Vagina (tissue), 2 donors: Measurements from ENCODE around the gene PCNX3. TPM values are rescaled to one million over a fixed set of nuclear protein-coding genes. Genes with fewer than 3 reads are reported as not detected.
"Not testable (repeated sequence)": the region's sequence is repeated elsewhere in the genome, so short reads cannot be mapped to it uniquely, and the experiment has no call there.

Source experiments
- DNase-seq, 2 donors: peaks; one replicate each; pipeline ENCODE4 v3.0.0-alpha.2; 2017; ENCODE audit errors: extremely low spot score in 2 of 2
- H3K27ac ChIP-seq: fragments of 200-600 bp; sonication (generic); one replicate; pipeline ENCODE4 v1.5.1; 2019
- H3K27me3 ChIP-seq: fragments of 200-600 bp; sonication (generic); one replicate; pipeline ENCODE4 v1.5.1; 2019
- H3K36me3 ChIP-seq, 2 donors: fragments of 200-600 bp; sonication (generic); one replicate each; pipeline ENCODE4 v1.5.1; 2017 to 2019
- H3K4me1 ChIP-seq: fragments of 200-600 bp; sonication (generic); one replicate; pipeline ENCODE4 v1.5.1; 2019
- H3K4me3 ChIP-seq, 2 donors: fragments of 200-600 bp; sonication (generic); 1 replicate in 1 of 2; 2 replicates in 1 of 2; pipeline ENCODE4 v1.5.1; 2016 to 2019
- H3K9me3 ChIP-seq: fragments of 200-600 bp; sonication (generic); one replicate; pipeline ENCODE4 v1.5.1; 2019
- POLR2A ChIP-seq, 2 donors: fragments of 450-650 bp; IDR thresholded peaks; one replicate each; pipeline ENCODE4 v1.6.1; 2017; ENCODE audit warnings: antibody characterized with exemption in 2 of 2, mild to moderate bottlenecking in 2 of 2, moderate library complexity in 2 of 2
- POLR2AphosphoS5 ChIP-seq, 2 donors: sonication (generic); formaldehyde crosslinking; IDR thresholded peaks; one replicate each; pipeline ENCODE4 v1.9.0; 2017; ENCODE audit warnings: antibody characterized with exemption in 2 of 2, mild to moderate bottlenecking in 2 of 2, low read depth in 1 of 2; ENCODE audit not compliant: insufficient read depth in 1 of 2
- intact Hi-C: fragments of 100-400 bp; cut with DNase I; formaldehyde crosslinking; loops from one replicate; pipeline ENCODE4 v1.15.1; 2023
- total RNA-seq: library from RNA; depleted of rRNA; stranded (reverse); fragments of >200 nt; gene quantifications from one replicate; pipeline ENCODE4 v1.2.3, GENCODE V29; 2016
- TF ChIP-seq, protein P1 (sequence below), 3 experiments: fragments of 450-650 bp in 2 of 3; fragments of 200-600 bp in 1 of 3; sonication (generic) in 1 of 3; IDR thresholded peaks; one replicate each; pipeline ENCODE4 v1.5.1; 2017 to 2019; ENCODE audit warnings: antibody characterized with exemption in 3 of 3, mild to moderate bottlenecking in 2 of 3, moderate library complexity in 2 of 3

Gene PCNX3
- total RNA-seq, 1 donor from 2014 or later, result 24.8 TPM

GRCh38 chr11:65637794-65638419, 22.3 kb downstream of the PCNX3 start, which contains the start of gene SIPA1:
SIPA1 (plus strand) TSS chr11:65638101; CDS start chr11:65640922, 2,821 bp downstream.
- no peaks in the 10 kb centered on the region for H3K9me3 ChIP-seq
- peaks cover 46% of the 10 kb centered on the region for H3K4me1 ChIP-seq
- DNase-seq, result no peak
- H3K36me3 ChIP-seq, result peaks cover 0 to 39% of the 10 kb centered on the region in 2 donors
- H3K27me3 ChIP-seq, result no peaks in the 10 kb centered on the region
- H3K27ac ChIP-seq, result peak within 1 kb of the TSS; percentile 85
- peak within 1 kb of the TSS; percentile 74 to 81 for H3K4me3 ChIP-seq
- peak in 1 of 2 donors; percentile 71 for TF ChIP-seq POLR2AphosphoS5 (IDR thresholded peaks at IDR 0.05; ENCODE audit: insufficient read depth in 1 of 2, low read depth in 1 of 2)
- TF ChIP-seq, protein P1, sequence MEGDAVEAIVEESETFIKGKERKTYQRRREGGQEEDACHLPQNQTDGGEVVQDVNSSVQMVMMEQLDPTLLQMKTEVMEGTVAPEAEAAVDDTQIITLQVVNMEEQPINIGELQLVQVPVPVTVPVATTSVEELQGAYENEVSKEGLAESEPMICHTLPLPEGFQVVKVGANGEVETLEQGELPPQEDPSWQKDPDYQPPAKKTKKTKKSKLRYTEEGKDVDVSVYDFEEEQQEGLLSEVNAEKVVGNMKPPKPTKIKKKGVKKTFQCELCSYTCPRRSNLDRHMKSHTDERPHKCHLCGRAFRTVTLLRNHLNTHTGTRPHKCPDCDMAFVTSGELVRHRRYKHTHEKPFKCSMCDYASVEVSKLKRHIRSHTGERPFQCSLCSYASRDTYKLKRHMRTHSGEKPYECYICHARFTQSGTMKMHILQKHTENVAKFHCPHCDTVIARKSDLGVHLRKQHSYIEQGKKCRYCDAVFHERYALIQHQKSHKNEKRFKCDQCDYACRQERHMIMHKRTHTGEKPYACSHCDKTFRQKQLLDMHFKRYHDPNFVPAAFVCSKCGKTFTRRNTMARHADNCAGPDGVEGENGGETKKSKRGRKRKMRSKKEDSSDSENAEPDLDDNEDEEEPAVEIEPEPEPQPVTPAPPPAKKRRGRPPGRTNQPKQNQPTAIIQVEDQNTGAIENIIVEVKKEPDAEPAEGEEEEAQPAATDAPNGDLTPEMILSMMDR (IDR thresholded peaks at IDR 0.05), result no peak
- TF ChIP-seq POLR2A (IDR thresholded peaks at IDR 0.05), result peak in 1 of 2 donors; percentile 76
- intact Hi-C loops, result no loop called here

DNA sequence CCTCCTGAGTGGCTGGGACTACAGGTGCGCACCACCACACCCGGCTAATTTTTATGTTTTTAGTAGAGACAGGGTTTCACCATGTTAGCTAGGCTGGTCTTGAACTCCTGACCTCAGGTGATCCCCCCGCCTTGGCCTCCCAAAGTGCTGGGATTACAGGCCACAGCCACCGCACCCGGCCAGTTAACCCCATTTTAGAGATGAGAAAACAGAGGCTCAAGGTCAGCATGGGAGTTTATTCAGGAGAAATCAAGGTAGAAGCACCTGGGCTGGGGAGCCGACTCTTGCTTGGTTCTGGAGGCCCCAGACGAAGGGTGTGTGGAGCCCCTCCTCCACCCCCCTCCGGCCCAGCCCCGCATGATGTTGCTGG, 23.6 kb downstream of the PCNX3 start:
- H3K27me3 ChIP-seq, DNase-seq, H3K9me3 ChIP-seq, intact Hi-C loops: not testable (repeated sequence)
- peak overlapping the region; percentile 74 to 81 for H3K4me3 ChIP-seq
- peak overlapping the region; percentile 85 for H3K27ac ChIP-seq
- H3K4me1 ChIP-seq, result peaks cover 46% of the 10 kb centered on the region
- H3K36me3 ChIP-seq, result peaks cover 0 to 35% of the 10 kb centered on the region in 2 donors

GRCh38 chr11:65639623-65640482, 24.3 kb downstream of the PCNX3 start:
- Histone ChIP-seq H3K9me3 (no peaks in the 10 kb centered on the region), H3K36me3 (peaks cover 0 to 29% of the 10 kb centered on the region in 2 donors), H3K27ac (peak overlapping the region; percentile 54), H3K4me3 (peak overlapping the region in 1 of 2 donors; percentile 12), H3K4me1 (peaks cover 46% of the 10 kb centered on the region), H3K27me3 (no peaks in the 10 kb centered on the region)
- TF ChIP-seq POLR2AphosphoS5 (IDR thresholded peaks at IDR 0.05; ENCODE audit: insufficient read depth in 1 of 2, low read depth in 1 of 2), result peak in 1 of 2 donors; percentile 26
- no peak for TF ChIP-seq POLR2A (IDR thresholded peaks at IDR 0.05)
- no peak for DNase-seq
- intact Hi-C loops, result no loop called here

- Histone ChIP-seq H3K4me1 (peaks cover 50% of the 10 kb centered on the region), H3K4me3 (peak overlapping the region in 1 of 2 donors; percentile 3), H3K27ac (peak overlapping the region; percentile 54), H3K9me3 (no peaks in the 10 kb centered on the region), H3K36me3 (peaks cover 0 to 25% of the 10 kb centered on the region in 2 donors), H3K27me3 (no peaks in the 10 kb centered on the region)
- no peak for DNase-seq
- TF ChIP-seq POLR2AphosphoS5 (IDR thresholded peaks at IDR 0.05; ENCODE audit: insufficient read depth in 1 of 2, low read depth in 1 of 2) (no peak), POLR2A (IDR thresholded peaks at IDR 0.05) (no peak)
- TF ChIP-seq, protein P1 (IDR thresholded peaks at IDR 0.05), result no peak
- intact Hi-C loops, result no loop called here
Measured at GRCh38 chr11:65640483-65641296, 25.1 kb downstream of the PCNX3 start.

GRCh38 chr11:65641297-65642013, 25.9 kb downstream of the PCNX3 start:
- Histone ChIP-seq H3K36me3 (peaks cover 0 to 18% of the 10 kb centered on the region in 2 donors), H3K4me3 (peak overlapping the region in 1 of 2 donors; percentile 3), H3K4me1 (peaks cover 54% of the 10 kb centered on the region), H3K27ac (no peak overlapping the region), H3K9me3 (no peaks in the 10 kb centered on the region), H3K27me3 (no peaks in the 10 kb centered on the region)
- intact Hi-C loops, result no loop called here
- no peak for DNase-seq
- TF ChIP-seq POLR2AphosphoS5 (IDR thresholded peaks at IDR 0.05; ENCODE audit: insufficient read depth in 1 of 2, low read depth in 1 of 2) (no peak), POLR2A (IDR thresholded peaks at IDR 0.05) (no peak)
- TF ChIP-seq, protein P1 (IDR thresholded peaks at IDR 0.05), result no peak
